GM21381 (cell line): Measurements from ENCODE around the gene ATP6V1C2.

Experiments used
- ATAC-seq: cut with Tn5 transposase; IDR thresholded peaks from one replicate; pipeline ENCODE4 v1.9.1; 2021; ENCODE audit warnings: mild to moderate bottlenecking, moderate library complexity; ENCODE audit not compliant: unreplicated experiment

ATP6V1C2 gene

DNA sequence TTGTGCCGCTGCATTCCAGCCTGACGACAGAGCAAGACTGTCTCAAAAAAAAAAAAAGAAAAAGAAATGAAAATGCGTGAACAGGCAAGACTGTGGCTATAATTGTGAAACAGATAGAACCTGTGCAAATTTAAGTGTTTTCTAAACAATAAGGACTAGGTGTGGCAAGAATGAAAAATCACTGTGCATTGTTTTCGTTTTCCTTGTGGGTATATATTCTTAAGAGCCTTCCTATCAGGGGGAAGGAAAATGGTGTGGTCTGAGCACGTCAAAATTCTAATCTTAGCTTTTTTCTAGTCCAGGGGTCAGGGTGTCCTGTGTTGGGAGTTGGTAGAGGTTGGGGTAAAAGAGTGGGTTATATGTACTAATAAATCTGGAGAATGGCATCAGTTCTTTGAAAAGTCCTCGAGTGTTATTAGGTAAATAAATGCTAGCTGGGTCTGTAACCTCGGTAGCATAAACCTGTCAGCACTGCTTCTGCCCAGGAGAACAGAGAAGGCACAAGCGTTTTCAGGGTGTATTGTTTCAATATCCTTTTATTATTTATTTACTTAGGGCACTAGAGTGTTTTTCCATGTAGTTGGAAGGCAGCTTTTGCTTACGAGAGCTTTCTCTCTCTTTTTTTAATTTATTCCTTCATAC, 11.6 kb downstream of the ATP6V1C2 start:
- no peak for ATAC-seq

DNA sequence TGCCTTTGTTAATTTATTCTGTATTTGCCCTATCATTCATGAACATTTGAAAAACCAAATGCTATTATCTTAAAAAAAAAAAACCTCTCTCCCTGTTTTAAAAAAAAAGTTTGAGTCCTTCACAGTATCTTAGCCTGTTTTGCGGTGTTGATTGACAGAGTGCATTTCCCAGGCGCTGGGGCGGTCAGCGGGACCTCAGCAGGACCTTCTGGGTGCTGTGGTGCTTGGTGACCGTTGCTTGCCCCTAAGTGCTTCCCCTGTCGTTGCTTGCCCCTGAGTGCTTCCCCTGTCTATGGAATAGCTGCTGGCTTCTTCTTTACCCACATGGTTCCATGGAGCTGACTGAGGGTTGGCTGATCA, 12.1 kb downstream of the ATP6V1C2 start:
- no peak for ATAC-seq

DNA sequence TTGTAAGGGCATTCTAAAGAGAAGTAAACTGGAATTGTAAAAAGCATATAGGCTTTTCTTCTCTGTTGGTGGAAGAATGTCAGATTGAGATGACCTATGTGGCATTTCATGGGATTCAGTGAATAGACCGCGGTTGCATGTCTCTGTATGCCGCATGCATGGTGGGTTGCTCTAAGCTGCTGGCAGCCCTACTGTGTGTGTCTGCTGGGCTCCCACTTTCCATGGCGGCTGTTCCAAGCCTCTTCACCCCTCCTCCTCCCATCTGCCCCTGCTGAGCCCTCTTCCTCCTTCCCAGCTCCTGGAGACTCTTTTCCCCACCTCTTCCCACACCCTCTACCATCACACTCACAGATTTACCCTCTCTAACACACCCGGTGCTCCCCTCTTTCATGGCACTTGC, 12.6 kb downstream of the ATP6V1C2 start:
- no peak for ATAC-seq

- no peak for ATAC-seq
Measured at GRCh38 chr2:10738192-10738591, 16.8 kb downstream of the ATP6V1C2 start.

GRCh38 chr2:10740226-10740625, 18.8 kb downstream of the ATP6V1C2 start:
- no peak for ATAC-seq

- no peak for ATAC-seq
Measured at GRCh38 chr2:10741139-10741538, 19.7 kb downstream of the ATP6V1C2 start.

- no peak for ATAC-seq
Measured at GRCh38 chr2:10742666-10743065, 21.2 kb downstream of the ATP6V1C2 start.

- no peak for ATAC-seq
Measured at GRCh38 chr2:10750610-10751009, 29.2 kb downstream of the ATP6V1C2 start.

GRCh38 chr2:10752236-10752635, 30.8 kb downstream of the ATP6V1C2 start:
- no peak for ATAC-seq

GRCh38 chr2:10753156-10753555, 31.7 kb downstream of the ATP6V1C2 start:
- ATAC-seq = no peak

GRCh38 chr2:10753876-10754275, 32.4 kb downstream of the ATP6V1C2 start:
- no peak for ATAC-seq

DNA sequence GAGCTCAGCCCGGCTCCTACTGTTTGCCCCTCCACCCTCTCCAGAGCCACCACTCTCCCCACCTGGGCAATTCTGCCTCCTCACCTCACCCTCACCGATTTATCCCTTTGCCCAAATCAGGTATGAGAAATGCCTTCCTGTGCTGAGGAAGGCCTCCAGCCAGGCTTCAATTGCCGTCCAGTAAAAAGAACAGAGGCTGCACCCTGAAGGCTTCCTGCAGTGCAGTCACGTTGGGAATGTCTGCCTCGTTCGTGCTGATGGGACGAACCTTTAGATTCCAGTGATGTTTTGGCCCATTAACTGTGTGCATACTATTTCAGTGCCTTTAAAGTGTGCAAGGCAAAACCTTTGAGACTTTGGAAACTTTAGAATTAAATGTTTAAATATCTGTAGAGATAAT, 34.2 kb downstream of the ATP6V1C2 start:
- ATAC-seq = no peak

DNA sequence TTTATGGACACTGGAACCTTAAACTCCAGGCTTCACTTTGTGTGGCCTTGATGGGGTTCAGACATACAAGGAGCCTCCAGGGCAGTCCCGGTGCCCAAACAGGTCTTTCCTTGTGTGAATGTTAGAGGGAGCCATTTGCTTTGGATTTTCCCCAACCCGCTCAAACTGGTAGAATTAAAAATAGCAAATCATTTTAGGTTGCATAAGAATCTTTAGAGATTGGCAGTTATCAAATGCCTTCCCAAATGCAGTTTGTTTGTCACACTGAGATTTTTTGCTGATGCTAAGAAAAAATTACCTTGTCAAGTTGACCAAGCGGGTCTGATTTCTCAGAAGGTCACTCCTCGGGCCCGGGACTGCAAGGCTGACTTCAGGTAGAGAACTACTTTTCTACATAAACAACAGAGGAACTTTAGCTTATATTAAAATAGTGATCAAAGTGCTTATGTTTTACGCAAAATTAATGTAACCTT, 36.4 kb downstream of the ATP6V1C2 start:
- no peak for ATAC-seq

DNA sequence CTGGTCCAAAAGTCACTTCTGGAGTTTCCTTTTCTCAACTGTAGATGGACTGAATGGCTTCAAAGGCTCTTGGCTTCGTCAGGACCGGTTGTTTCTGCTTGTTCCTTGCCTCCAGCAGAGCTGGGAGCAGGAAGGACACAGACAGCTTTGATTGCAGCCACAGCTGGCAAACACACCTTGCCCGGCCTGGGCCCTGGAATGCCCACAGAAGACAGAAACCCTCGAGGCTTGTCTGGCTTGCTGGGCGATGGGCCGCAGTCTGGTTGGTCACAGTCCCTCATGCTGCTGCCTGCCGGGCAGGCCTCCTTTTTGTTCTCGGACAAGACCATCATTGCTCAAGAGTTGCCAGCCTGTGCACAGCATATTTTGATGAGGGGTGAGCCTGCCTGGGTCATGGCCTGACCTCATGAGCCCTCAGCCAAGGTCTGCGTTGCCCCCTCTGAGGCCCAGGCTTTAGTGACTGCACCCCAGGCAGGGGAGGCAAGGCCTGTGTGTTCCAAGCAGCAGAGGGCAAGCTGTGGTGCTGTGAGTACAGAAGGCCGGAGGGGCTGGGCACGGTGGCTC, 37.8 kb downstream of the ATP6V1C2 start:
- ATAC-seq = no peak

DNA sequence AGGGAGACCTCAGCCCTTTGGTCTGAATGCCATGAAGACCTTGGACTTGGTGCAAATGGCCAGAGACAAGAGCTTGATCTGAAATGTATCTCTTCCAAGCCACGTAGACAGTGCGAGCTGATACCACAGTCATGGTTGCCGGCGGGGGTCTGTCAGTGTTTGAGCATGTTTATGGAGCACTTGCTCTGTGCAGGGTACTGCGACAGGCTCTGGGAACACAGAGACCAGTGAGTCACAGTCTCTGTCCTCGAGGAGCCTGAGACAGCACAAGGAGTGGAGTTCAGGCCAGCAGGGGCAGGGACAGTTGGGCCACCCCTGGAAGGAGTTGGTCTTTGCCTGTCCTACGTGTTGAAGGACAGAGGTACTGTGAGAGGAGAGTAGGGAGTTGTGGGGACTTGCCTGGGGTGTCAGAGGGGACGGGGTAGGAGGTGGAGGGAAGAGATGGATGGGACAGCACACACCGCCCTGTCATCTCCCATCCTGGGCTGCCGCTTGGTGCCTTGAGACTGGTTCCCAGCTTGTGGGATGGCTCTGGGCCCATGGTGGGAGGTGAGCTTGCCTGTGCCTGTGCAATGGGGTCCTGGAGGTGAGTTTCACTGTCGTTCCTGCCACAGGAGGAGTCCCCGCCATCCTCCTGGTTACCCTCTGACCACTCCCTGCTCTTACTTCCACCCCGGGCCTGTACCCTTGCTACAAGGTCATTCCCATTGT, 39.5 kb downstream of the ATP6V1C2 start:
- ATAC-seq = no peak

- no peak for ATAC-seq
Measured at GRCh38 chr2:10761591-10761990, 40.2 kb downstream of the ATP6V1C2 start.

GRCh38 chr2:10762651-10763460, 41.4 kb downstream of the ATP6V1C2 start:
- ATAC-seq = no peak

- no peak for ATAC-seq
Measured at GRCh38 chr2:10763461-10763800, 42.0 kb downstream of the ATP6V1C2 start.

- no peak for ATAC-seq
Measured at GRCh38 chr2:10764096-10764785, 42.8 kb downstream of the ATP6V1C2 start.

DNA sequence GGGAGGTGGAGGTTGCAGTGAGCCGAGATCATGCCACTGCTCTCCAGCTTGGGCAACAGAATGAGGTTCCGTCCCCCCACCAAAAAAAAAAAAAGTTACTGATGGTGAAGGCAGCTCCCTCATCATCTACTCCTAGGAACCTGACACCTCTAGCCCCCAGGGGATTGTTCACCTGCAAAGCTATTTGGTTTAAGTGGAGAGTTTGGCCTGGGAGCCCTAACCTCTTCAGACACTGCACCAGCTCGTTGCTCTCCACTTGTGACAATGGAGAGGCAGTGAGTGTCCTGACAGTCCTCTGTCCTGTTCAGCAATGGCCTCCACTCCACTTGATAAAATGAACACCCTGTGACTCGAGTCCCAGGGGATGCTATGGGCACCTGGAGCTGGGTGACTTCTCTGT, 43.5 kb downstream of the ATP6V1C2 start:
- ATAC-seq = no peak

GRCh38 chr2:10765461-10765860, 44.0 kb downstream of the ATP6V1C2 start:
- no peak for ATAC-seq
